HepG2 (cell line): ENCODE data around the gene YY1. TPM values are rescaled to one million over a fixed set of nuclear protein-coding genes. Genes with fewer than 3 reads are reported as not detected.

ENCODE experiments used
- ADNP ChIP-seq: sonication (generic); formaldehyde crosslinking; IDR thresholded peaks from 2 replicates; pipeline ENCODE4 v1.4.0; 2020; ENCODE audit warnings: missing genetic modification reagents
- EED ChIP-seq: sonication (generic); formaldehyde crosslinking; IDR thresholded peaks from 2 replicates; pipeline ENCODE4 v1.5.0; 2020; ENCODE audit warnings: mild to moderate bottlenecking, missing genetic modification reagents
- POGK ChIP-seq: sonication (generic); formaldehyde crosslinking; conservative IDR thresholded peaks from 2 replicates; pipeline ENCODE4 v1.8.0; 2022; ENCODE audit warnings: mild to moderate bottlenecking, moderate library complexity, missing genetic modification reagents
- TGIF2 ChIP-seq: IDR thresholded peaks from 2 replicates; pipeline ENCODE4 v1.6.1; 2016; ENCODE audit warnings: control low read depth, missing compliant biosample characterization
- ZFP41 ChIP-seq: sonication (generic); formaldehyde crosslinking; IDR thresholded peaks from 2 replicates; pipeline ENCODE4 v1.4.0; 2020; ENCODE audit warnings: mild to moderate bottlenecking, missing genetic modification reagents, borderline replicate concordance
- ZNF138 ChIP-seq: sonication (generic); formaldehyde crosslinking; IDR thresholded peaks from 2 replicates; pipeline ENCODE4 v1.5.0; 2020; ENCODE audit warnings: mild to moderate bottlenecking, low read depth, missing genetic modification reagents
- ZNF207 ChIP-seq: fragments of 450-650 bp; IDR thresholded peaks from 2 replicates; pipeline ENCODE4 v1.6.1; 2016; ENCODE audit warnings: antibody characterized with exemption, borderline replicate concordance
- ZNF362 ChIP-seq: sonication (generic); formaldehyde crosslinking; IDR thresholded peaks from 2 replicates; pipeline ENCODE4 v1.4.0; 2020; ENCODE audit warnings: missing genetic modification reagents, mild to moderate bottlenecking, borderline replicate concordance
- ZNF572 ChIP-seq: sonication (generic); formaldehyde crosslinking; IDR thresholded peaks from 2 replicates; pipeline ENCODE4 v1.5.1; 2020; ENCODE audit warnings: mild to moderate bottlenecking, missing genetic modification reagents
- polyA plus RNA-seq, 8 experiments: library from polyadenylated mRNA; depleted of rRNA in 3 of 8; stranded (reverse) in 7 of 8; unstranded in 1 of 8; fragments of >200 nt; fragmentation: Illumina TruSeq in 4 of 8; extraction: Trizol in 4 of 8; gene quantifications; 2 replicates each; pipeline versions ENCODE4 v1.2.1 to v1.2.3, GENCODE V29; 2011 to 2016; ENCODE audit warnings: low read depth in 4 of 8, missing spikeins in 1 of 8, mixed read lengths in 1 of 8; ENCODE audit not compliant: insufficient read depth in 1 of 8
- total RNA-seq, 5 experiments: library from RNA; depleted of rRNA; stranded (reverse); fragments of >200 nt; fragmentation: Illumina TruSeq; extraction: Trizol; gene quantifications; 2 replicates each; pipeline ENCODE4 v1.2.3, GENCODE V29; 2016; ENCODE audit warnings: low read depth in 1 of 5
- TF ChIP-seq, protein P1 (sequence below): sonication (generic); formaldehyde crosslinking; IDR thresholded peaks from 2 replicates; pipeline ENCODE4 v1.5.1; 2020; ENCODE audit warnings: mild to moderate bottlenecking, missing genetic modification reagents, moderate library complexity
- TF ChIP-seq, protein P2 (sequence below): sonication (generic); formaldehyde crosslinking; IDR thresholded peaks from 2 replicates; pipeline ENCODE4 v1.4.0; 2020; ENCODE audit warnings: mild to moderate bottlenecking, missing genetic modification reagents

Gene YY1
- total and polyA plus RNA-seq, 2 of the 13 experiments (the other 11 are each of a cell fraction or from before 2014, with no cell fraction given): 29.4 to 68.1 TPM

GRCh38 chr14:100285021-100285912 lies 46.3 kb downstream of the YY1 start (continued):
- TF ChIP-seq, protein P1, sequence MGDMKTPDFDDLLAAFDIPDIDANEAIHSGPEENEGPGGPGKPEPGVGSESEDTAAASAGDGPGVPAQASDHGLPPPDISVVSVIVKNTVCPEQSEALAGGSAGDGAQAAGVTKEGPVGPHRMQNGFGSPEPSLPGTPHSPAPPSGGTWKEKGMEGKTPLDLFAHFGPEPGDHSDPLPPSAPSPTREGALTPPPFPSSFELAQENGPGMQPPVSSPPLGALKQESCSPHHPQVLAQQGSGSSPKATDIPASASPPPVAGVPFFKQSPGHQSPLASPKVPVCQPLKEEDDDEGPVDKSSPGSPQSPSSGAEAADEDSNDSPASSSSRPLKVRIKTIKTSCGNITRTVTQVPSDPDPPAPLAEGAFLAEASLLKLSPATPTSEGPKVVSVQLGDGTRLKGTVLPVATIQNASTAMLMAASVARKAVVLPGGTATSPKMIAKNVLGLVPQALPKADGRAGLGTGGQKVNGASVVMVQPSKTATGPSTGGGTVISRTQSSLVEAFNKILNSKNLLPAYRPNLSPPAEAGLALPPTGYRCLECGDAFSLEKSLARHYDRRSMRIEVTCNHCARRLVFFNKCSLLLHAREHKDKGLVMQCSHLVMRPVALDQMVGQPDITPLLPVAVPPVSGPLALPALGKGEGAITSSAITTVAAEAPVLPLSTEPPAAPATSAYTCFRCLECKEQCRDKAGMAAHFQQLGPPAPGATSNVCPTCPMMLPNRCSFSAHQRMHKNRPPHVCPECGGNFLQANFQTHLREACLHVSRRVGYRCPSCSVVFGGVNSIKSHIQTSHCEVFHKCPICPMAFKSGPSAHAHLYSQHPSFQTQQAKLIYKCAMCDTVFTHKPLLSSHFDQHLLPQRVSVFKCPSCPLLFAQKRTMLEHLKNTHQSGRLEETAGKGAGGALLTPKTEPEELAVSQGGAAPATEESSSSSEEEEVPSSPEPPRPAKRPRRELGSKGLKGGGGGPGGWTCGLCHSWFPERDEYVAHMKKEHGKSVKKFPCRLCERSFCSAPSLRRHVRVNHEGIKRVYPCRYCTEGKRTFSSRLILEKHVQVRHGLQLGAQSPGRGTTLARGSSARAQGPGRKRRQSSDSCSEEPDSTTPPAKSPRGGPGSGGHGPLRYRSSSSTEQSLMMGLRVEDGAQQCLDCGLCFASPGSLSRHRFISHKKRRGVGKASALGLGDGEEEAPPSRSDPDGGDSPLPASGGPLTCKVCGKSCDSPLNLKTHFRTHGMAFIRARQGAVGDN (CRISPR knock-in tag): peak; percentile 97
- TF ChIP-seq ZNF138 (CRISPR knock-in tag) (no peak), EED (CRISPR knock-in tag) (no peak; the same call in 1 of the 2 replicates), ZFP41 (CRISPR knock-in tag) (no peak), POGK (CRISPR knock-in tag) (peak; percentile 89), ZNF207 (no peak), ZNF572 (CRISPR knock-in tag) (no peak), ZNF362 (no peak), TGIF2 (CRISPR knock-in tag) (no peak; the same call in 1 of the 2 replicates), ADNP (CRISPR knock-in tag) (peak; percentile 56; the same call in 1 of the 2 replicates)
- TF ChIP-seq, protein P2, sequence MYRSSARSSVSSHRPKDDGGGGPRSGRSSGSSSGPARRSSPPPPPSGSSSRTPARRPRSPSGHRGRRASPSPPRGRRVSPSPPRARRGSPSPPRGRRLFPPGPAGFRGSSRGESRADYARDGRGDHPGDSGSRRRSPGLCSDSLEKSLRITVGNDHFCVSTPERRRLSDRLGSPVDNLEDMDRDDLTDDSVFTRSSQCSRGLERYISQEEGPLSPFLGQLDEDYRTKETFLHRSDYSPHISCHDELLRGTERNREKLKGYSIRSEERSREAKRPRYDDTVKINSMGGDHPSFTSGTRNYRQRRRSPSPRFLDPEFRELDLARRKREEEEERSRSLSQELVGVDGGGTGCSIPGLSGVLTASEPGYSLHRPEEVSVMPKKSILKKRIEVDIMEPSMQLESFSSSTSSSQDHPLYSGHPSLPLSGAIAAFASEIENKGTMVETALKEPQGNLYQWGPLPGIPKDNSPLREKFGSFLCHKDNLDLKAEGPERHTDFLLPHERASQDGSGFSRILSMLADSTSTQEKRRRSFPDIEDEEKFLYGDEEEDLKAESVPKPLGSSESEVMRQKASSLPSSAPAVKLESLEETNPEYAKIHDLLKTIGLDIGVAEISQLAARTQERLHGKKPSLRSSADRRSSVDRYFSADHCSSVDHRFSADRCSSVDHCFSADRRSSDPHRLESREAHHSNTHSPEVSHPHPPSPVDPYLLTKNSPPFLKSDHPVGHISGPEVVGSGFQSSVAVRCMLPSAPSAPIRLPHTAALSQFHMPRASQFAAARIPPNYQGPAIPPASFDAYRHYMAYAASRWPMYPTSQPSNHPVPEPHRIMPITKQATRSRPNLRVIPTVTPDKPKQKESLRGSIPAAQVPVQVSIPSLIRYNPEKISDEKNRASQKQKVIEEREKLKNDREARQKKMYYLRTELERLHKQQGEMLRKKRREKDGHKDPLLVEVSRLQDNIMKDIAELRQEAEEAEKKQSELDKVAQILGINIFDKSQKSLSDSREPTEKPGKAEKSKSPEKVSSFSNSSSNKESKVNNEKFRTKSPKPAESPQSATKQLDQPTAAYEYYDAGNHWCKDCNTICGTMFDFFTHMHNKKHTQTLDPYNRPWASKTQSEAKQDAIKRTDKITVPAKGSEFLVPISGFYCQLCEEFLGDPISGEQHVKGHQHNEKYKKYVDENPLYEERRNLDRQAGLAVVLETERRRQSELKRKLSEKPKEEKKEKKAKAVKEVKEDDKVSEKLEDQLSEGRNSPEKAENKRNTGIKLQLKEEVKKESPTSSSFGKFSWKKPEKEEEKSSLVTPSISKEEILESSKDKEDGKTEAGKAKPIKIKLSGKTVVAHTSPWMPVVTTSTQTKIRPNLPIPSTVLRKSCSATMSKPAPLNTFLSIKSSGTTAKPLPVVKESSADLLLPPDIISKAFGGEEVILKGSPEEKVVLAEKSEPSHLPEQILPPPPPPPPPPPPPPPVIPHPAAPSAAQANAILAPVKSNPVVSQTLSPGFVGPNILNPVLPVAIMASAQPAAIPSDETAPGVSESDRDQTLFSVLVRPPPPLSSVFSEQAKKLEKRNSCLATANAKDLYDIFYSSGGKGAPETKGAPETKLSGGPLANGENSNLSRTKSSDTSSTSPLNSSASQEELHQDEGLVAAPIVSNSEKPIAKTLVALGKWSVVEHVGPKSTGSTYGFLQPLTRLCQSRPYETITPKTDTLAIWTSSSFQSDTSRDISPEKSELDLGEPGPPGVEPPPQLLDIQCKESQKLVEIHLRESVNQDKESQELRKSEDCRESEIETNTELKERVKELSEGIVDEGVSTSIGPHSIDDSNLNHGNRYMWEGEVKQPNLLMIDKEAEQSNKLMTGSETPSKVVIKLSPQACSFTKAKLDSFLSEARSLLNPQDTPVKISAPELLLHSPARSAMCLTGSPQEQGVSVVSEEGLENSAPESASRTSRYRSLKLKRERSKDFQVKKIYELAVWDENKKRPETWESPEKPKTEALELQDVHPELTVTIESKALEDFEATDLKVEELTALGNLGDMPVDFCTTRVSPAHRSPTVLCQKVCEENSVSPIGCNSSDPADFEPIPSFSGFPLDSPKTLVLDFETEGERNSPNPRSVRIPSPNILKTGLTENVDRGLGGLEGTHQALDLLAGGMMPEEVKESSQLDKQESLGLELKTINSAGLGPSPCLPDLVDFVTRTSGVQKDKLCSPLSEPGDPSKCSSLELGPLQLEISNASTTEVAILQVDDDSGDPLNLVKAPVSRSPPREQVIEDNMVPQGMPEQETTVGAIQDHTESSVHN: no peak
